HG03575 (cell line): ENCODE results near the gene TRMT10B.
"Not testable (repeated sequence)": the region's sequence is repeated elsewhere in the genome, so short reads cannot be mapped to it uniquely, and the experiment has no call there.

Experiments used
- ATAC-seq: cut with Tn5 transposase; IDR thresholded peaks from one replicate; pipeline ENCODE4 v1.9.1; 2021; ENCODE audit not compliant: unreplicated experiment, insufficient number of reproducible peaks, low FRiP score; ENCODE audit errors: extremely low read depth

The TRMT10B gene

DNA sequence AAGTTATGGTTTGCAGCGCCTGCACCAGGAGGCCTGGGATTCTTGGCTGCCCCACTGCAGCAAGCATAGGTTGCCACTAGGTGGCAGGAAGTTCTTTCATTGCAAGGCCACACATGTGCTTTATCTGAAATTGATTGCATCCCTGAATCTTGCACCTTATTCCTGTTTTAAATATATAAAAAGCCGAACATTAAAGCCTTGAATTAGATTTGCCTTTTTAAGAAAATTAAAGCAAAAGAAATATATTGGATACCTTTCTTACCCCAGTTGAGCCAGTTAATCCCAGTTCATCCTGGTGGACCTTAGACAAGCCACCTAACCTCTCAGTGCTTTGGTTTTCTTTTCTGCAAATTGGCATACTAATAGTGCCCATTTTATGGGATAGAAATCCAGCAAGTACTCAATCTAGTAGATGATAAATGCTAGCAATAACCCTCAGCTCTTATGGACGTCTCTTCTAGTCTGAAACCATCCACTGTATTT is 6.3 kb upstream of the TRMT10B start:
- ATAC-seq = no peak

DNA sequence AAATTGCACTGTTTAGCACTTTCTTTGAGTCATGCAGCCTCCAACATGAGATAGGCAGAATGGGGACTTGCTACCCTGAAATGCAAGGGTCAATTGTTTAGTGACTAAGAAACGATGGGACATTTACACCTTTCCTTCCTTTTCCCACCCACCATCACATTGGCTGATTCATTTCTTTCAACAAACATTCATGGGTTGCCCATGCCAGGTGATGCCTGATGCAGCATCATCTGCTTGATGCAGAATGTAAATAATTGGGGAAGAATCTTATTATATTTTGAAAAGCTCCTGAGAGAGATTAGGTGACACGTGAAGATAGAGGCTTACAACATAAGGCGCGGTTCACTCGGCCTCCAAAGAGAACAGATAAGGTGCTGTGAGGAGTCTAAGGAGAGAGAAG is 4.5 kb upstream of the TRMT10B start:
- no peak for ATAC-seq

DNA sequence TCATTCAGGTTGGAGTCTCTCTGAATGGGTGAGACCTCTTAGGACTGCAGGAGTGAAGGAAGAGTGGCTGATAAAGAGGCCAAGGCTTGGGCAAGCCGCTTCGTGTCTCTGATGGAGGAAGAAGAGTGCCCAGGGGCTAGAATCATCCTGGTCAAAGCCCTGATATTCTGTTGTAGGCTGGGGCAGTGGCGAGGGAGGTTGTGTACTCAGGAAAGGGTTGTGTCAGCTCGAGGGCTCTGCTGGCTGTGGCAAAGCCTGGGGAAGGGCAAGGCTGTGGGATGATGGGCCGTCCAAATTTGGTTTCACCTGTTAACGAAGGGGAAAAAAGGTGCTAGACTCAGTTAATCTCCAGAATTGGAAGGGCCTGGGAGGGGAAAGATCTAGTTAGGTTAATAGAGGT is 2.4 kb upstream of the TRMT10B start:
- no peak for ATAC-seq

DNA sequence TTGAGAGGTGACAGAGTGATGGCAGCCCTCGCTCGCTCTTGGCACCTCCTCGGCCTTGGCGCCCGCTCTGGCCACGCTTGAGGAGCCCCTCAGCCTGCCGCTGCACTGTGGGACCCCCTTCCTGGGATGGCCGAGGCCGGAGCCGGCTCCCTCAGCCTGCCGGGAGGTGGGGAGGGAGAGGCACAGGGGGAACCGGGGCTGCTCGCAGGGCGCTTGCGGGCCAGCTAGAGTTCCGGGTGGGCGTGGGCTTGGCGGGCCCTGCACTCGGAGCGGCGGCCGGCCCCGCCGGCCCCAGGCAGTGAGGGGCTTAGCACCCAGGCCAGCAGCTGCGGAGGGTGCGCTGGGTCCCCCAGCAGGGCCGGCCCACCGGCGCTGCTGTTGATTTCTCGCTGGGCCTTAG is 1.9 kb upstream of the TRMT10B start:
- ATAC-seq = not testable (repeated sequence)

DNA sequence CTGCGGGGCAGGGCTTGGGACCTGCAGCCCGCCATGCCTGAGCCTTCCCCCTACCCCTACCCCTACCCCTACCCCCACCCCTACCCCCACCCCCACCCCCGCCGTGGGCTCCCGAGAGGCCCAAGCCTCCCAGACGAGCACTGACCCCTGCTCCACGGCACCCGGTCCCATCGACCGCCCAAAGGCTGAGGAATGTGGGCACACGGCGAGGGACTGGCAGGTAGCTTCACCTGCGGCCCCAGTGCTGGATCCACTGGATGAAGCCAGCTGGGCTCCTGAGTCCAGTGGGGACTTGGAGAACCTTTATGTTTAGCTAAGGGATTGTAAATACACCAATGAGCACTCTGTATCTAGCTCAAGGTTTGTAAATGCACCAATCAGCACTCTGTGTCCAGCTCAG is 1.5 kb upstream of the TRMT10B start:
- ATAC-seq = not testable (repeated sequence)

DNA sequence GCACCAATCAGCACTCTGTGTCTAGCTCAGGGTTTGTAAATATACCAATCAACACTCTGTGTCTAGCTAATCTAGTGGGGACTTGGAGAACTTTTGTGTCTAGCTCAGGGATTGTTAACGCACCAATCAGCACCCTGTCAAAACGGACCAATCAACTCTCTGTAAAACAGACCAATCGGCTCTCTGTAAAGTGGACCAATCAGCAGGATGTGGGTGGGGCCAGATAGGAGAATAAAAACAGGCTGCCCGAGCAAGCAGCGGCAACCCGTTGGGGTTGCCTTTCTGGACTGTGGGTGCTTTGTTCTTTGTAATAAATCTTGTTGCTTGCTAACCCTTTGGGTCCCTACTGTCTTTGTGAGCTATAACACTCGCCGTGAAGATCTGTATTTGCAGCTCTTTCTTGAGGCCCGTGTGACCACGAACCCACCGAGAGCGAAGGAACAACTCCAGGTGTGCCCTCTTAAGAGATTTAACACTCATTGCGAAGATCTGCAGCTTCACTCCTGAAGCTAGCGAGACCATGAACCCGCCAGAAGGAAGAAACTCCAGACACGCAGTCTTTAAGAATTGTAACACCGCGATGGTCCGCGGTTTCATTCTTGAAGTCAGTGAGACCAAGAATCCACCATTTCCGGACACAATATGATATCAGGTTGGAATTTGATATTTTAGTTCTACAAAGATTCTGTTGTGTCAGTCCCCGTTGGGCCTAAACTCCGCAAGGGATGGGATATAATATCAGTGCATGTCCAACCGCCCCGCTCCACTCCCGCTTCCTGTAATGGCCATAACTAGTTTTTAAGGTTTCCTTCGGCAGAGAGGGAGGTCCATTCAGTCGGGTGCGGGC is 740 bp upstream of the TRMT10B start:
- ATAC-seq = no peak

DNA sequence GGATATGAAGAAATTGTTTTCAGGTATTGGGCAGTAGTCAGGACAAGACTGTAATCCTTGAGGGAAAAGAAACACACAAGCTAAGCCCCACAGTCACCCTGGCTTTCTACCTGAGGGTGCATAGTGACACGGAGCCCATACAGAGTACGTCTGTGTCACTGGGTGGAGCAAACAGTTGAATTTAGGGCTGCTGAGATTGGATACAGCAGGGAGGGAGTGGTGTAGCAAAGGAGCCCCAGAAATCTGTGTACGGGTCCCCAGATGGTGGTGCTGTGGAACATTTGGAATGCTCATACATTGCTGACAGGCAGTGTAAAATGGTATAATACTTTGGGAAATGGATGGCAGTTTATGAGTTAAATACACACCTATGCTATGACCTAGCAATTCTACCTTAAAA is 5.1 kb downstream of the TRMT10B start:
- no peak for ATAC-seq

DNA sequence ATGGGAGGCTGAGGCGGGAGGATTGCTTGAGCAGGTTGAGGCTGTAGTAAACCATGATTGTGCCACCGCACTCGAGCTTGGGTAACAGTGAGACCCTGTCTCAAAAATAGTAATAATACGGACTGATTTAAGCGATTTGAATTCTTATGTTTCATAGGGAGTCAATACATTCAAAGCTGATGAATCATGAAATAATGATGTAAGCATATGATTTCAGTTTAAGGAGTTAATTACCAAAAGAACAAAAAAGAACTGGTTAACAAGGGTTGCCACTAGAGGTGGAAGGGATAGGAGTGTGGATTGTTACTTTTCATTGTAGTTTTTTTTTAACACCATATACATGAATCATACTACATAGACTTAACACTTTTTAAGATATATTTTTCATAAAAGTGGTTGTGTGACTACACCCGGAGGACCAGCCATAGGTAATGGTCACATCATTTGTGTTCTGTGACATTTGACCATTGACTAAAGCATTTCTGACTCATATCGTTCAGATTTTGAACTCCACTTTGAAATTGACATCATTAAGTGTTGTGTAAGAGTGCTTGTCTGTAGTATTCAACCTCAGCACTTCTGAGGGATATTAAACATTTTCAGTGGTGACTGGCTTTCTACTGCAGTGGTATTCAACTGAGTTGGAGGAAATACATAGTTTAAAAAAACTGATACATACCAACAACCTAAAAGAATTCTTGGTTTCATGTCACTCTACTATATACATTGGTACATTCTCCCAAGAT is 7.0 kb downstream of the TRMT10B start:
- ATAC-seq = no peak

DNA sequence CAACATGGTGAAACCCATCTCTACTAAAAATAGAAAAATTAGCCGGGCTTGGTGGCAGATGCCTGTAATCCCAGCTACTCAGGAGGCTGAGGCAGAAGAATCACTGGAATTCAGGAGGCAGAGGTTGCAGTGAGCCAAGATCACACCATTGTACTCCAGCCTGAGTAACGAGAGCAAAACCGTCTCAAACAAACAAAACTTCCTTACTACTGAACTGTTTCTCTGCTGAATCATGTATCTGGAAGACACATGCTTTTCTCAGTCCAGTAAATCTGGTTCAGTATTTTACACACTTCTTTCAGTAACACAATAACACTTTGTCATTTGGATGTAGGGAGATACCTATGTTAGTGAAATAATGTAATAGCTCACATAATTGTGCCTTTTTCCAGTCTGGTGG is 7.9 kb downstream of the TRMT10B start:
- ATAC-seq = no peak

DNA sequence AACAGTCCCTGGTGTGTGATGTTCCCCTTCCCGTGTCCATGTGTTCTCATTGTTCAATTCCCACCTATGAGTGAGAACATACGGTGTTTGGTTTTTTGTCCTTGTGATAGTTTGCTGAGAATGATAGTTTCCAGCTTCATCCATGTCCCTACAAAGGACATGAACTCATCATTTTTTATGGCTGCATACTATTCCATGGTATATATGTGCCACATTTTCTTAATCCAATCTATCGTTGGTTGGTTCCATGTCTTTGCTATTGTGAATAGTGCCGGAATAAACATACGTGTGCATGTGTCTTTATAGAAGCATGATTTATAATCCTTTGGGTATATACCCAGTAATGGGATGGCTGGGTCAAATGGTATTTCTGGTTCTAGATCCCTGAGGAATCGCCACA is 11.7 kb downstream of the TRMT10B start:
- not testable (repeated sequence) for ATAC-seq

DNA sequence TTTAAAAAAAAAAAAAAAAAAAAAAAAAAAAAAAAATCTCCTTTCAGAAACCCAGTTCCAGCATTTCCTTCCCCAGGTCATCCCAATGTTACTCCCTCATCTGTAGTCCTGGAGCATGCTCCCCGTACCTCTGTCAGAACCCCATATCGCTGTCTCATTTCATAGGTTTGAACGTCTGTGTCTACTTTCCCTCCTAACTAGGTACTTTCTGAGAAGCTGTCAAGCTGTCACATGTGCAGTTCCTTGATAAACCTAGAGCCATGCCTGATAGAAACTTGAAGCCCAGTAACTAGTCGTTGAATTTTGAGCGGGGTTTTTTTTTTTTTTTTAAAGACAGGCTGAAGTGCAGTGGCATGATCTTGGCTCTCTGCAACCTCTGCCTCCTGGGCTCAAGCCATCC is 15.7 kb downstream of the TRMT10B start:
- ATAC-seq = no peak

DNA sequence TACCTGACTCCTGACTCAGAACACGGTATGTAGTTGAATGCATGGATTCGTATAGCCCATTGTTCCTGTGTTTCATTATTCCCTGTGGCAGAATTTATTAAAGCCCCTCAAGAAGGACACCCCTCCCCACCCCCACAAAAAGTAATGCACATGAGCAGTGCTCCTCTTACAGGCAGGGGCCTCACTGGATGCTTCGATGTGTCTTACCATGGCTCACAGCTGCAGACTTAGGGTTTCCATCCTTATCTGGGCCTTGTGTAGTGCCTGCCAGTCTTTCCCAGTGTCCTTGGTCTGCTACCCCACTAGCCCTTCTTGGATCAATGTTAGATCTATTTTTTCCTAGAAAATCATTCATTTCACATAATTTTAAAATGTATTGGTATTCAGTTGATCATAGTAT is 16.4 kb downstream of the TRMT10B start:
- no peak for ATAC-seq

DNA sequence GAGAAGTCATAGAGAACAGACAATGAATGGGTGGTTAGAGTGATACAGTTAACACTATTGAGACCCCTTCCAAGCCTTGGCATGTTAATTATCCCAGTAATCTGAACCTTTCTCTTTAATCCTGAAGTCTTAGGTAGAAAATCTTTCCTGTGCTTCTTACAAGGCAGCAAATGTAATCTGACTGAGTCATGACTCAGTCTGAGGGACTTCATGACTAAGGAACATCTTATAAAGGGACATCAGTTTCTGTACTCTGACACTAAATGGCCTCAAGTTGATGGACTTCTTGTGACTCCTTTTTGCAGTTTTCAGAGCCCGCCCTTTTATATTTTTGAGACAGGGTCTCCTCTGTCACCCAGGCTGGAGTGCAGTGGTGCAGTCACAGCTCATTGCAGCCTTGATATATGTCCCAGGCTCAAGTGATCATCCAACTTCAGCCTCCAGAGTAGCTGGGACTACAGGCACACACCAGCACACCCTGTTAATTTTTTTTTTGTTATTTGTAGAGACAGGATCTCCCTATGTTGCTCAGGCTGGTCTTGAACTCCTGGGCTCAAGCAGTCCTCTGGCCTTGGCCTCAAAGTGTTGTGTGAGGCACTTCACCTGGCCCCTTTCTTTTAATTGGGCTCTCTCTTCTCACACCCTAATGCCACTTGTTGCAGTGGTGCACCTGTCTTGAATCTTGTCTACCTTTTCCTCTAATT is 21.8 kb downstream of the TRMT10B start:
- no peak for ATAC-seq

DNA sequence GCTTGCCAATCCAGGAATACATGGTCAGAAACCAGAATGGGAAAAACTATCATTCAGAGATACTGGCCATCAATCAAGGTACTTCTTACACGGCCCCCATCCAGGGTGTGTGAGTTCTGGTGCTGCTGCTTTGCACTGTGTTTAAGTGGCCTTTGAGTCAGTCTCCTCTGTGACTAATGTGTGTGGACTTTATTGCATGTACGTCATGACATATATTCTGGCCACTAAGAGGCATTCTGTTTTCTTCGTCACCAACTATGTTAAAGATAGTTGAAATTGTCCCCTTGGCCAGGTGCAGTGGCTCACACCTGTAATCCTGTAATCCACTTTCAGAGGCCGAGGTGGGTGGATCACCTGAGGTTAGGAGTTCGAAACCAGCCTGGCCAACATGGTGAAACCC is 22.7 kb downstream of the TRMT10B start:
- no peak for ATAC-seq

DNA sequence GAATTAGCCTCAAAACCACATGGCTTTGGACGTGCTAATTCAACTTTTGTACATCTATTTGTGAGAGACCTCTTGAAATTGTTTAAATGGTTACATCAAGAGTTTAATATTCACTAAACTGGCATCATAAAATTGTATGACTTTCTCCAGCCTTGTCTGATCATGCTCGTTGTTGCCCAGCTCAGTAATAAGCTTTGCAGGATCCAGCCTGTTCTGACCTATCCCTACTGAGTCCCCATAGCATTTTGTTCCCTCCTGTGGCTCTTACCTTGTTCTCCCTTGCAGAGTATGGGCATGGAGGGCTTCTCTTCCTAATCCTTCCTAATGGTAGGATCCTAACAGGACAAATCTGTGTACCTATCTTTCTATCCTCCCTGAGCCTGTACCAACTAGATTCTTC is 24.9 kb downstream of the TRMT10B start:
- ATAC-seq = no peak

DNA sequence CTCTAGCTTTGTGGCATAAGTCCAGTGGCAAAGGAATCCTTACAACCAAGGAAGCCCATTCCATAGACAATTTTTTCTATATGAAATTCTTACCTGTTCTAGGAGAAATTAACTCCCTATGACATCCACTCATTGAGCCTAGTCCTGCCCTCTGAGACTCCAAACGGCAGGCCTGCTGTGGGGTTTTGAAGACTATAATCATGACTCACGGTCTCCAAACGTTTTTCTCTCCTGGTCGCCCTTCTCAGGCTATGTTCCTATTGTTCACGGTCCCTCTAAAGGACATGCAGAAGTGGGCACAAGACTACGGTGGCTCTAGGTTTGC is 30.6 kb downstream of the TRMT10B start:
- no peak for ATAC-seq

DNA sequence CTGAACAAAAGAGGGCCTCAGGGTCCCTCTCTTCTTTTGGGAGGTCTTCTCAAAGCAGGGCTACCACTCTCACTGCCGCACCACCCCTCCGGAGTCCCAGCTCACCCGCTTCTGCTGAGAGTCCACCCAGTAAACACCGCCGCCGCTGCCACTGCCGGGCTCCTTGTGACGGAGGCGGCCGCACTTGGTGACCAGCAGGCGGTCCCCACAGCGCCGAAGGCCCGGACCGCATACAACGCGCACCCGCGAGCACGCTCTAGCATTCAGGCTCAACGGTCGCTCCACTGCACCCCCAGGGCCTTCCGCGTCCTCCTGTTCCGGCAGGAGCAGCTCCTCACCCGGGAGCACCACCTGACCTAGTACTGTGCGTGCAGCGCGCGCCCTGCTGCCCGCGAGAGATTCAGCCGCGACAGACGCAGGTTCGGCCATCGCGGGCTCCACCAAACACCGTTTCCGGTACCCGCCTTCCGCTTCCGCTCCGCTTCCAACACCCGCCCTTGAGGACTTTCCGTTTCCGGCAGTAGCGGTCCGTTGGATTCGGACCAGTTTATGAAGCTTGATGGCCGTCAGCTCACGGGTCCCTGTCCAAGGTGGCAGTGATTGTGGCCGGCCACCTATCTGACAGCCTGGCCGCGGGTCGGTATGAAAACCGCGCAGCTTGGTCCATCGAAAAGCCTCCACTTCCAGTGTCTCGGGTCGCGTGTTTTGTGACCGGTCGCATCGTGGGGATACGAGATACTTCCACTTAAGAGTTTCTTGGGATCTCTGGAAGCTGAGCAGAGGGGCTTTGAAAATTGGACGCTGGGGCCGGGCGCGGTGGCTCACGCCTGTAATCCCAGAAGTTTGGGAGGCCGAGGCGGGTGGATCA is 31.2 kb downstream of the TRMT10B start, which contains the start of gene EXOSC3:
EXOSC3 (minus strand) TSS at position 449 of the 868 bp plus-strand sequence; CDS start at position 429, 20 bp downstream.
- no peak for ATAC-seq

DNA sequence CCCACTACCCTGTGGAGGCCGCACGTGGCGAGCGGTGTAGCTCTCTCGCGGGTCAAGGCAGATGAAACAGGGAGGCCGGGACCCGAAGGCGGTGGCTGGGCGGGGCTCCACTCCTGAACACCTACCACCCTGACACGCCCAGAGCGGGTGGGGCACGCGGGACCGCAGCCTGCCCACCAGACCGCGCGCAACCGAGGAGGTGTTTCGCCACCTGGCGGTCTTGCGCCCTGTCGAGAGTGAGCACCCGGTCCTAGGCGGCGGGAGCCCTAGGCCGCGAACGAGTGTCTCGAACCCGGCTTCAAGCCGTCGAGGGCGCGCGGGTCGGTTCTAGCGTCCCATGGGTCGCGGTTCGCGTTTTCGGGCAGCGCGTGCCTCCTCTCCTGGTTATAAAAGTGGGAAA is 33.5 kb downstream of the TRMT10B start:
- no peak for ATAC-seq

DNA sequence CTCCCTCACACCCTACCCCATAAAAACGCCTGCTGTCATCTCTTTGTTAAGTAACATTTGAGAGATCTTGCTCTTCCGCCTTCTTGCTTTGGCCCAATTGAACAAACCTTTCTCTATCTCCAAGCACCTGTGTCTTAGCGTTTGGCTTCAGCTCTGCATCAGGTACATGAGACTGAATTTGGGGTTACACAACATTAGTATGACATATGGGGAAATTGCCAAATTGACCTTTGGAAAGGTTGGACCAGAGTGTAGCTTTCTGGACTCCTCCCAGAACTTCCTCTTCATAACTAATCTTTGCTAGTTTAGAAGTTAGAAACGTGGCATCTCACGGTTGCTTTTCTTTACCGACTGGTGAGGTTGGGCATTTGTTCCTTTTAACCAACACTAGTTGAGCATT is 34.7 kb downstream of the TRMT10B start:
- no peak for ATAC-seq
